A549 (cell line): ENCODE data around the gene AP2A2.

Experiments
- BCL3 ChIP-seq: fragments of >200 bp; sonication (Bioruptor Twin); formaldehyde crosslinking; IDR thresholded peaks from 3 replicates; pipeline ENCODE4 v1.6.1; 2016
- CHD2 ChIP-seq: fragments of 150-350 bp; IDR thresholded peaks from 2 replicates; pipeline ENCODE4 v1.6.1; 2014; ENCODE audit warnings: low read length; ENCODE audit not compliant: partially characterized antibody
- EP300 ChIP-seq, 2 experiments: fragments of >200 bp; sonication (Bioruptor Twin); formaldehyde crosslinking; IDR thresholded peaks; 2 replicates in 1 of 2; 3 replicates in 1 of 2; pipeline ENCODE4 v1.6.1; 2016 to 2017
- ESRRA ChIP-seq: fragments of 150-350 bp; IDR thresholded peaks from 2 replicates; pipeline ENCODE4 v1.6.1; 2014; ENCODE audit warnings: mild to moderate bottlenecking, low read length, borderline replicate concordance
- HES2 ChIP-seq: fragments of >200 bp; sonication (Bioruptor Twin); formaldehyde crosslinking; IDR thresholded peaks from 2 replicates; pipeline ENCODE4 v1.6.1; 2016
- POLR2A ChIP-seq: IDR thresholded peaks from 2 replicates; pipeline ENCODE4 v1.6.1; 2012; ENCODE audit warnings: mild to moderate bottlenecking, low read length
- RAD21 ChIP-seq, 2 experiments: fragments of >200 bp in 1 of 2; sonication (Bioruptor Twin) in 1 of 2; formaldehyde crosslinking in 1 of 2; IDR thresholded peaks in 1 of 2; conservative IDR thresholded peaks in 1 of 2; 2 replicates in 1 of 2; 3 replicates in 1 of 2; pipeline ENCODE4 v1.6.1; 2012 to 2018; ENCODE audit warnings: inconsistent platforms in 1 of 2
- RFX5 ChIP-seq: fragments of 450-650 bp; IDR thresholded peaks from 2 replicates; pipeline ENCODE4 v1.7.1; 2014; ENCODE audit warnings: antibody characterized with exemption, mild to moderate bottlenecking, moderate library complexity
- SMC3 ChIP-seq: fragments of >200 bp; sonication (Bioruptor Twin); formaldehyde crosslinking; IDR thresholded peaks from 3 replicates; pipeline ENCODE4 v1.6.1; 2018; ENCODE audit warnings: inconsistent platforms
- USF2 ChIP-seq: fragments of 450-650 bp; IDR thresholded peaks from 2 replicates; pipeline ENCODE4 v1.6.1; 2014; ENCODE audit warnings: antibody characterized with exemption
- TF ChIP-seq, protein P1 (sequence below): fragments of >200 bp; sonication (Bioruptor Twin); formaldehyde crosslinking; IDR thresholded peaks from 3 replicates; pipeline ENCODE4 v1.5.1; 2016
- TF ChIP-seq, protein P2 (sequence below): fragments of 200-600 bp; sonication (generic); IDR thresholded peaks from 2 replicates; pipeline ENCODE4 v1.6.1; 2016; ENCODE audit warnings: antibody characterized with exemption, mild to moderate bottlenecking, moderate library complexity

DNA sequence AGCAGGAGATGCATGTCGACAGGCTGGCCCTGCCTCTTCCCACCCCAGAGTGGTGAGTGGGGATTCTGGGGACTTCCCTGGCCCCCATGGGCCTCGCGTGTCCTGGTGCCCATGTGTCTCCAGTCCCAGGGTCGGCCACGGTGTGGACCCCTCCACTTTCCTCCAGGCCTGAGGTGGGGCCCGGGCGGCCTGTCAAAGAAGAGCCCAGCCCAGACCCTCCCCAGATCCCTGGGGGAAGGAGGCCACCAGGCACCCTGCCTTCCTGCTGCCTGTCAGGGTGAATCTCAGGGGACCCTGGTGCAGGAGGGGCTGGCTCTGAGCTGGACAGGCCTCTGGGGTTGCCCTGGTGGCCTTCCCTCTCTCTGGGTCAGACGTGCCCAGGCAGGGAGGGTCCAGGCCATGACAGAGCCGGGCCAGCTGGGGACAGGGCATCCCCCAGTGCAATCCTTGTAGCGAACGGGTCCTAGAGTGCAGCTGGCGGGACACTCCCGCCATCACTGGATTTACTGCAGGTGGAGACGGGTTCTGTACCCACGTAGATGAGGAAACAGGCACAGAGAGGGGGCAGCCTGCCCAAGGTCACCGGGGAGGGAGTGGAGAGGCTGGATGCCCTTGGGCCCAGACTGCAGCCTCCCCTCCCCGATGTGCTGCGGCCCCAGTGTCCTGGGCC is 124.4 kb downstream of the AP2A2 start:
- TF ChIP-seq, protein P1, sequence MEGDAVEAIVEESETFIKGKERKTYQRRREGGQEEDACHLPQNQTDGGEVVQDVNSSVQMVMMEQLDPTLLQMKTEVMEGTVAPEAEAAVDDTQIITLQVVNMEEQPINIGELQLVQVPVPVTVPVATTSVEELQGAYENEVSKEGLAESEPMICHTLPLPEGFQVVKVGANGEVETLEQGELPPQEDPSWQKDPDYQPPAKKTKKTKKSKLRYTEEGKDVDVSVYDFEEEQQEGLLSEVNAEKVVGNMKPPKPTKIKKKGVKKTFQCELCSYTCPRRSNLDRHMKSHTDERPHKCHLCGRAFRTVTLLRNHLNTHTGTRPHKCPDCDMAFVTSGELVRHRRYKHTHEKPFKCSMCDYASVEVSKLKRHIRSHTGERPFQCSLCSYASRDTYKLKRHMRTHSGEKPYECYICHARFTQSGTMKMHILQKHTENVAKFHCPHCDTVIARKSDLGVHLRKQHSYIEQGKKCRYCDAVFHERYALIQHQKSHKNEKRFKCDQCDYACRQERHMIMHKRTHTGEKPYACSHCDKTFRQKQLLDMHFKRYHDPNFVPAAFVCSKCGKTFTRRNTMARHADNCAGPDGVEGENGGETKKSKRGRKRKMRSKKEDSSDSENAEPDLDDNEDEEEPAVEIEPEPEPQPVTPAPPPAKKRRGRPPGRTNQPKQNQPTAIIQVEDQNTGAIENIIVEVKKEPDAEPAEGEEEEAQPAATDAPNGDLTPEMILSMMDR, result no peak
- TF ChIP-seq RFX5, result no peak
- TF ChIP-seq POLR2A, result no peak
- no peak for TF ChIP-seq USF2
- TF ChIP-seq ESRRA, result no peak
- TF ChIP-seq HES2, result no peak
- no peak for TF ChIP-seq BCL3
- no peak for TF ChIP-seq RAD21 (conservative IDR thresholded peaks at IDR 0.05 in 1 of 2, IDR thresholded peaks at IDR 0.05 in 1 of 2)
- TF ChIP-seq EP300 (IDR thresholded peaks at IDR 0.05), result no peak
- TF ChIP-seq, protein P2, sequence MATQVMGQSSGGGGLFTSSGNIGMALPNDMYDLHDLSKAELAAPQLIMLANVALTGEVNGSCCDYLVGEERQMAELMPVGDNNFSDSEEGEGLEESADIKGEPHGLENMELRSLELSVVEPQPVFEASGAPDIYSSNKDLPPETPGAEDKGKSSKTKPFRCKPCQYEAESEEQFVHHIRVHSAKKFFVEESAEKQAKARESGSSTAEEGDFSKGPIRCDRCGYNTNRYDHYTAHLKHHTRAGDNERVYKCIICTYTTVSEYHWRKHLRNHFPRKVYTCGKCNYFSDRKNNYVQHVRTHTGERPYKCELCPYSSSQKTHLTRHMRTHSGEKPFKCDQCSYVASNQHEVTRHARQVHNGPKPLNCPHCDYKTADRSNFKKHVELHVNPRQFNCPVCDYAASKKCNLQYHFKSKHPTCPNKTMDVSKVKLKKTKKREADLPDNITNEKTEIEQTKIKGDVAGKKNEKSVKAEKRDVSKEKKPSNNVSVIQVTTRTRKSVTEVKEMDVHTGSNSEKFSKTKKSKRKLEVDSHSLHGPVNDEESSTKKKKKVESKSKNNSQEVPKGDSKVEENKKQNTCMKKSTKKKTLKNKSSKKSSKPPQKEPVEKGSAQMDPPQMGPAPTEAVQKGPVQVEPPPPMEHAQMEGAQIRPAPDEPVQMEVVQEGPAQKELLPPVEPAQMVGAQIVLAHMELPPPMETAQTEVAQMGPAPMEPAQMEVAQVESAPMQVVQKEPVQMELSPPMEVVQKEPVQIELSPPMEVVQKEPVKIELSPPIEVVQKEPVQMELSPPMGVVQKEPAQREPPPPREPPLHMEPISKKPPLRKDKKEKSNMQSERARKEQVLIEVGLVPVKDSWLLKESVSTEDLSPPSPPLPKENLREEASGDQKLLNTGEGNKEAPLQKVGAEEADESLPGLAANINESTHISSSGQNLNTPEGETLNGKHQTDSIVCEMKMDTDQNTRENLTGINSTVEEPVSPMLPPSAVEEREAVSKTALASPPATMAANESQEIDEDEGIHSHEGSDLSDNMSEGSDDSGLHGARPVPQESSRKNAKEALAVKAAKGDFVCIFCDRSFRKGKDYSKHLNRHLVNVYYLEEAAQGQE, result no peak
- TF ChIP-seq SMC3, result no peak
- TF ChIP-seq CHD2, result no peak
